OCI-LY7 (cell line): Measurements from ENCODE around the gene CFAP97D2. TPM values are rescaled to one million over a fixed set of nuclear protein-coding genes. Genes with fewer than 3 reads are reported as not detected.
"Not testable (repeated sequence)": the region's sequence is repeated elsewhere in the genome, so short reads cannot be mapped to it uniquely, and the experiment has no call there.

ENCODE experiments used
- BruUV-seq: library from RNA; stranded (reverse); fragments of 400-500 nt; replicated peaks from 2 replicates; lab custom pipeline; 2021; lab: Mats Ljungman, UMichigan
- CTCF ChIA-PET: fragments of 300-600 bp; sonication (Branson Sonifier 250); formaldehyde crosslinking; loops from one replicate; lab custom pipeline; 2022; ENCODE audit warnings: antibody characterized with exemption; ENCODE audit not compliant: unreplicated experiment; lab: Charles Lee
- POLR2A ChIA-PET: fragments of 300-600 bp; sonication (Branson Sonifier 250); formaldehyde crosslinking; loops from one replicate; lab custom pipeline; 2022; ENCODE audit warnings: antibody characterized with exemption; lab: Charles Lee
- DNase-seq: peaks from one replicate; pipeline ENCODE4 v3.0.0-alpha.2; 2015; ENCODE audit warnings: low spot score
- H2AFZ ChIP-seq: fragments of 200-600 bp; sonication (generic), shearing (Covaris generic); 2 replicates; pipeline ENCODE4 v1.6.1; 2014; ENCODE audit warnings: mild to moderate bottlenecking, antibody characterized with exemption, low read length, moderate library complexity
- H3K27ac ChIP-seq: fragments of 200-600 bp; sonication (generic); 2 replicates; pipeline ENCODE4 v1.5.1; 2014; ENCODE audit warnings: mixed run types, low read depth, mild to moderate bottlenecking, moderate library complexity, low read length, inconsistent platforms; ENCODE audit not compliant: poor library complexity, severe bottlenecking
- H3K36me3 ChIP-seq: fragments of 200-600 bp; sonication (generic); 2 replicates; pipeline ENCODE4 v1.6.1; 2014; ENCODE audit warnings: mild to moderate bottlenecking, antibody characterized with exemption, low read length, moderate library complexity, mixed read lengths; ENCODE audit not compliant: insufficient read depth
- H3K4me1 ChIP-seq: fragments of 200-600 bp; sonication (generic); 2 replicates; pipeline ENCODE4 v1.5.1; 2014; ENCODE audit warnings: mild to moderate bottlenecking, low read length; ENCODE audit not compliant: insufficient read depth, poor library complexity, severe bottlenecking
- H3K4me2 ChIP-seq: fragments of 200-600 bp; sonication (generic); 2 replicates; pipeline ENCODE4 v1.6.1; 2014; ENCODE audit warnings: mild to moderate bottlenecking, low read length
- H3K4me3 ChIP-seq: fragments of 200-600 bp; sonication (generic); 2 replicates; pipeline ENCODE4 v1.5.1; 2014; ENCODE audit warnings: mild to moderate bottlenecking, low read depth, low read length; ENCODE audit not compliant: poor library complexity, severe bottlenecking
- H3K79me2 ChIP-seq: fragments of 200-600 bp; sonication (generic); 2 replicates; pipeline ENCODE4 v1.6.1; 2016; ENCODE audit warnings: low read depth, mild to moderate bottlenecking, low read length, moderate library complexity, mixed read lengths; ENCODE audit not compliant: insufficient read depth
- H3K9me2 ChIP-seq: fragments of 200-600 bp; sonication (generic); 2 replicates; pipeline ENCODE4 v1.6.1; 2016; ENCODE audit warnings: mild to moderate bottlenecking, low read length, mixed read lengths; ENCODE audit not compliant: insufficient read depth
- H3K9me3 ChIP-seq: fragments of 200-600 bp; sonication (generic); 2 replicates; pipeline ENCODE4 v1.6.1; 2014; ENCODE audit warnings: mild to moderate bottlenecking, mixed run types, low read length, mixed read lengths
- H4K20me1 ChIP-seq: fragments of 200-600 bp; sonication (generic); 2 replicates; pipeline ENCODE4 v1.6.1; 2014; ENCODE audit warnings: mild to moderate bottlenecking, antibody characterized with exemption, low read length, moderate library complexity, mixed read lengths; ENCODE audit not compliant: insufficient read depth
- CTCF ChIP-seq: fragments of 200-600 bp; sonication (generic); conservative IDR thresholded peaks from 2 replicates; pipeline ENCODE4 v1.5.1; 2014; ENCODE audit warnings: mild to moderate bottlenecking, antibody characterized with exemption, low read length, moderate library complexity, mixed read lengths
- EZH2phosphoT487 ChIP-seq: fragments of 200-600 bp; sonication (generic); IDR thresholded peaks from 2 replicates; pipeline ENCODE4 v1.6.1; 2018; ENCODE audit warnings: low read depth, borderline replicate concordance, mild to moderate bottlenecking, mixed run types, antibody characterized with exemption, low read length, moderate library complexity, mixed read lengths
- intact Hi-C: fragments of 100-400 bp; cut with micrococcal nuclease; formaldehyde crosslinking; loops from one replicate; pipeline ENCODE4 v1.10.0; 2022; ENCODE audit not compliant: unreplicated experiment
- total RNA-seq, 2 experiments: library from RNA; depleted of rRNA in 1 of 2; stranded (reverse); fragments of >200 nt in 1 of 2; shearing (Covaris generic) in 1 of 2; gene quantifications; 2 replicates each; pipeline ENCODE4 v1.2.3, GENCODE V29; 2014 to 2022

Gene CFAP97D2
- total RNA-seq, 2 experiments from 2014 or later, result not detected

- POLR2A ChIA-PET, result no interaction called here
Measured at GRCh38 chr13:114198556-114198955, 19.5 kb downstream of the CFAP97D2 start.

GRCh38 chr13:114199526-114199925 is 20.5 kb downstream of the CFAP97D2 start:
- H3K79me2 ChIP-seq, intact Hi-C loops, H4K20me1 ChIP-seq, H3K4me3 ChIP-seq, H3K27ac ChIP-seq, POLR2A ChIA-PET, H3K4me1 ChIP-seq, DNase-seq, H3K9me3 ChIP-seq, BruUV-seq, H2AFZ ChIP-seq, H3K36me3 ChIP-seq, H3K4me2 ChIP-seq, CTCF ChIA-PET, H3K9me2 ChIP-seq: not testable (repeated sequence)

More at GRCh38 chr13:114198556-114198955, 19.5 kb downstream of the CFAP97D2 start:
- intact Hi-C loops, result no loop called here
- H3K9me2 ChIP-seq, result no peaks in the 10 kb centered on the region
- no peak for DNase-seq
- no peak overlapping the region for H3K27ac ChIP-seq
- H3K4me2 ChIP-seq, result no peak overlapping the region
- no peaks in the 10 kb centered on the region for H3K79me2 ChIP-seq
- no peak overlapping the region for H3K4me3 ChIP-seq
- H2AFZ ChIP-seq, result no peak overlapping the region
- no peaks in the 10 kb centered on the region for H3K4me1 ChIP-seq
- H4K20me1 ChIP-seq, result no peaks in the 10 kb centered on the region
- no peaks in the 10 kb centered on the region for H3K36me3 ChIP-seq
- no TSS peak for BruUV-seq
- H3K9me3 ChIP-seq, result no peaks in the 10 kb centered on the region
- TF ChIP-seq CTCF (no peak), EZH2phosphoT487 (no peak)
- CTCF ChIA-PET, result no interaction called here

GRCh38 chr13:114199954-114200353 is 20.9 kb downstream of the CFAP97D2 start:
- H3K4me3 ChIP-seq, result no peak overlapping the region
- POLR2A ChIA-PET, result no interaction called here
- no peak for DNase-seq
- intact Hi-C loops, result no loop called here
- CTCF ChIA-PET, result no interaction called here
- TF ChIP-seq EZH2phosphoT487 (no peak), CTCF (no peak)
- H3K4me2 ChIP-seq, result no peak overlapping the region
- H3K4me1 ChIP-seq, result no peaks in the 10 kb centered on the region
- H3K9me3 ChIP-seq, result no peaks in the 10 kb centered on the region
- no peaks in the 10 kb centered on the region for H3K79me2 ChIP-seq
- no peaks in the 10 kb centered on the region for H3K36me3 ChIP-seq
- no peak overlapping the region for H2AFZ ChIP-seq
- no peak overlapping the region for H3K27ac ChIP-seq
- no TSS peak for BruUV-seq
- H4K20me1 ChIP-seq, result no peaks in the 10 kb centered on the region
- H3K9me2 ChIP-seq, result no peaks in the 10 kb centered on the region
